COLO829 (cell line): ENCODE data around the gene GSG1L.

Experiments used
- DNase-seq: peaks from one replicate; pipeline ENCODE4 v3.0.0; 2012; ENCODE audit warnings: low spot score

GSG1L gene

DNA sequence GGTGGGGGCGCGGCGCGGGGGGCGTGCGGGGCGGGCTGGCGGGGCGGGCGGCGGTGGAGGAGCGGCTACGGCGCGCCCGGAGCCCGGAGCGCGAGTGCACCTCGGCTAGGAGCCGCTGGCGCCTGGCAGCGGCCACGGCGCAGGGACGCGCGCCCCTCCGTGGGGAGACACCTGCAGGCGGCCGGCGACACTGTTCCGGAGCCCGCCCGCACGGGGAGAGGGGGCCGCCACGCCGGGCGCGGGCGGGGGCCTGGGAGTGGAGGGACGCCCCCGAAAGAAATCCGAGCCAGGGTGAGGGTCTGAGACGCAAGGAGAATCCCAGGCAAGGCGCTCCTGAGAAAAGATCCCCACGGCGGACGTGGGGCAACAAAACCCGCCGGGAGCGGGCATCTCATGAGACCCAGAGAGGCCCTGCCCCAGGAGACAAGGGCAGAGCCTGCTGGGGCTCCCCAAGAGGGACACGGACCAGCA is at the start of gene GSG1L:
GSG1L (minus strand) TSS at position 124 of the 471 bp plus-strand sequence. CDS start 290 bp downstream, outside the sequence.
- DNase-seq: no peak

DNA sequence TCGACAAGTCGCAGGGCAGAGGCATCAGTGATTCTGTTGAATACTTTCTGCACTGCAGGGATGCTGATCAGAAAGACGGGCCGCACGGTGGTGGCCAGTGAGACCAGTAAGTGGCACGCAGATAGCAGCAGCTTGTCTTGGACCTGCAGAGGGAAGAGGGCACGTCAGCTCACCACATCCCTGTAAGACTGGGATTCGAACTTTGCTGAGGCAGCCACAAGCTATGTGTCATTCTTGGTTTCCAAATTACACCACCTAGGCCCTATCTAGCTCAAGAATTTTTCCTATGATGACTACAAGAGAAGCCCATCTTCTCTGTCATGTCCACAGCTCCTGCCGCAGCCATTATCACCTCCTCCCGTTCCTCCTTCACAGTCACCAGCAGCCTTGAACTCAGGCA is 49.4 kb upstream of the GSG1L start:
- DNase-seq: no peak

DNA sequence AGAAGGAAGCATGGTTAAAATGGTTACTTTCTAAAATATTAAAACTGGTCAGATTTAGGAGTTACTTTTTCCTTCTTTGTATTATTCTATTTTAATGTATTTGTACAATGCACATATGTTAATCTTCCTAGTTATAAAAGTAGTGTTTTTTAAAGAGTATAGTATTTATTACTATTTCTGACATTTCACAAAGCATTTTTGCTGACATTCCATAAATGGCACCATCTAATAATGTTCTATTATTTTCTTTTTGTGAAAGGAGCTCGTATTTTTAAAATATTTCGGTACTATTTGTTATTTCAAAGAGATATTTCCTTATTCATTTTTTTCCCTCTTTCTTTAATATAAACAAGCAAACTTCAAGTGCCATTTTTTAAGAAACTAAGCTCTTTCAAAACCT is 47.5 kb upstream of the GSG1L start:
- no peak for DNase-seq

DNA sequence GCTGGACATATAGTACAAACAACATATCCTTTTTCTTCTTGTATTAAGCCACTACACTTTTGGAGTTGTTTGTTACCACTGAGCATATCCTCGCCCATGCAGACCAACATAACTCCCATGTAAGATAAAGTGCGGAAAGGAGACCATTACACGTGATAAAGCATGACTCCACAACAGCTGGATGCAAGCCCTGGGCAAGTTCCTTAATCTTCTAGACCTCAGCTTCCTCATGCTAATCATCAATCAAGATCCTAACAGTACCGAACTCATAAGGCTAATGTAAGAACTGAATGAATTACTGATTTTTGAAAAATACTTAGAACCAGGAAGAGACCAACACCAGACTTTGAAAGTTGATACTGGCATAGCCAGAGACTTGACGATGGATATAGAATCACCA is 47.0 kb upstream of the GSG1L start:
- no peak for DNase-seq

DNA sequence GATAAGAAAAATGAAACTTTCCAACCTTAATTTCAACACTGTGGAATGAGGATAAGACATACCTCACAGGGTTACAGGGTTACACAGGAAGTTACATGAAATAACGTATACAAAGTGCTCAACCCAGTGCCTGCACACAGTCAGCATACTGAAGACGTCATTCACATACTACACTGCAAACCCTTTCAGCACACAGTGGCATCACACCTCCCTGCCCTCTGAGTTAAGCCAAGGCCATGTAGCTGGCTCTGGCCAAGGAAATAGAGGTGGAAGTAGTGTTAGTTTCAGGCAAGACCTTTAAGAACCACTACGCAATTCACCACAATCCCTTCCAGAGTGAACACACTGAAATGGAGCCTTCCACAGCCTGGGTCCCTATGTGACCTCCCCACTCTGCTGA is 46.6 kb upstream of the GSG1L start:
- no peak for DNase-seq

DNA sequence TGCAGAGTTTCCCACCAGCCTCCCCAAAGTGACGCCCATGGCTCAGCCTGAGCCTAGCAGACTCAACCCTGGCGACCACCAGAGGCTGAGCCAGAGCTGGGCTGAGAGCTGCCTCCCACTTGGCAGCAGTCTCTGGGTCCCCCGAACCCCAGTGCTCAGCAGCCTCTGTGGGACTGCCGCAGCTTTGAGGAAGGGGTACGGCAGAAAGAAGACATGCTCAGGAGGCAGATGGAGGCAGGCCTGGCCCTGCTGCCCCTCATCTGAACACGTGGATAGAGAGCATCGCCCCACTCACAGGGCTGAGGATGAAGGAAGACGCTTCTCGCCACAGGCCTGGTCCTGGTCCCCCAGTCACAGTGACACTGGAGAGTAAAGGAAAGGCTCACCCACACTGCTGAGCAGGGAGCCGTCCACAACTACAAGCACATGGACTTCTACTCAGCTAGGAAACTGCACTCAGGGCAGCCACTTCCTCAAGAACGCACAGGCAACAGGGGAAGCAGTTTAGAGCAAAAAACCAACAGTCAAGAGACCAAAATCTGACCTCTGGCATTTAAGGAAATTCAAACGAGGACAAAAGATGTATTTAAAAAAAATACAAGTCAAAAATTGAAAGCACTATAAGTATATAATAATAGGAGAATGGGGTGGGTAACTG is 45.2 kb upstream of the GSG1L start:
- DNase-seq: no peak

DNA sequence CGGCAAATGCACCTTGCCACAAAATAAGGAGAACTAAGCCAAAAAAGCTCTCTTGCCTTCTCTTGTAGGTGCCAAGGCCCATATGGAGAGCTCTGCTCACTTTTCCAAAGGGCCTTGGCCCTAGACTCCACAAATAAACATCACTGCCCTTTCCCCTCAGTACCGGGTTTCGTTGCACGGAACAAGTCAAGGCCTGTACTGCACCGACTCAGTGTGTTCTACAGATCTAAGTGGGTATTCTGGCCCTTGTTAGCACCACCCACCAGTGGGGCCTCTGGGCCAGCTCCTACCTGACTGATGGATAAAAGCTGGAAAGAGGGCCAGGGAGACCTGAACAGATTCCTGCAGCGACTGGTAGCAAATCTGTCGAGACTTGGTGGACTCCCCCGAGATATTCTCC is 43.7 kb upstream of the GSG1L start:
- no peak for DNase-seq

DNA sequence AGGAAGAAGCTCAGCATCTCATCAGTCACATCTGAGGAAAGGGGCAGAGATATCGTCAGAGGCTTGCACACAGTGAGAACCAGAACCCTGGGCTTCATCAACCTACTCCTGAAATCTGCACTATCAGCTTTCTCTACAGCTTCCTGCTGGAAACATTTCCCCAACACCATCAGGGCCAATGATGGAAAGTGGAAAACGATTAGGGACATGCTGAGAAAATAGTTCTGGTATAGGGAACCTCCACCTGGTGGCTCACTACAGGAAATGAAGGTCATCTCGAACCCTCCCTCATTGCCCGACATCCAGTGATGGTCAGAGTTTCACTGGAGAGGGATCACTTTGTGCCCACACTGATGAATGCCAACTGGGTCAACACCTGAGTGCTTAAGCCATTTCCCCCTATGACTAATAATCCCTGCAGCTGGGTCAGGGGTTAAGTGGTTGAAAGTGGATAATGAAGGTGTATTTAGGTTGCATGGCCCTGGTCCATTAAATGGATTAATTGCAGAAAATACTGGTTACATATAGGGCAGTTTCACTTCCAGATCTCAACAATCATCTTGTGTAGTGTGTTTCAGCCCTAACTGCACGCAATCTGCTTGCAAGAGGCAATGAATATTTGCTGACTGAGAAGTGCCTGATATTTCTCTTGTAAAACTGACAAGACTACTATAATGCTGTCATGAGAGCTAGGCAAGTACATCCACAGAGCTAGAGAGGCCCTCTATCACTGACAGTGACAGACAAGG is 43.1 kb upstream of the GSG1L start:
- DNase-seq: no peak

DNA sequence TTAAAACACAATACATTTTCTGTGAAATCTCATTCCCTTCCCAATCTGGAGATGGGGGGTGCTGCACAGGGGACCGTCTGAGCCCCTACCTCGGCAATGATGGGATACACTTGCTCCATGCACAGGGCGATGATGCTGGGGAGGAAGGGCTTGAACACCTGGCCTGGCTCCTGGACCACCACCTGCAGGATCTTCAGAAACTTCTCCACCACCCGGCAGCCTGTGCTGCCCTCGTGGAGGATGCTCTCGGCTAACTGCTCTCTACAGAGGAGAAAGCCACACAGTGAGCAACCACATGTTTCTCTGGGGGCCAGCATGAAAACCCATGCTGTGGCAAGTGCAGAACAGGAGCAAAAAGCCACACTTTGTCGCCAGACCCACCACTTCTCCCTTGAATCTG is 42.4 kb upstream of the GSG1L start:
- no peak for DNase-seq

DNA sequence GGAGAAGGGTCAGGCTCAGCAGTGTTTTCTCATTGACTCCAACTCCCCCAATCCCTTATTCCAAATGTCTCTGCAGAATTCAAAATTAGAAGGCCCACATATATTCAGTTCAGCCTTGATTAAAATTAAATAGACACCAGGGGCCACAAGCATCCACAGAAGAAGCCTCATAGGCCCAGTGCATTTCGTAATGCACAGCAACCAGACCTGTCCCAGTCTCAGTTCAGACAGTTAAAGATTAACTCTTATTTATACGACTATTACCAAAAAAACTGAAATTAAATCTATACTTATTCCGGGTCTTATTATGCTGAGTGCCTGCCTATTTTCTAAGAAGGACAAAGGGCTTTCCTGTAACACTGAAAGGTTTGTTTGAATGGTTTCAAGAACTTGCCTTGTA is 41.8 kb upstream of the GSG1L start:
- no peak for DNase-seq

DNA sequence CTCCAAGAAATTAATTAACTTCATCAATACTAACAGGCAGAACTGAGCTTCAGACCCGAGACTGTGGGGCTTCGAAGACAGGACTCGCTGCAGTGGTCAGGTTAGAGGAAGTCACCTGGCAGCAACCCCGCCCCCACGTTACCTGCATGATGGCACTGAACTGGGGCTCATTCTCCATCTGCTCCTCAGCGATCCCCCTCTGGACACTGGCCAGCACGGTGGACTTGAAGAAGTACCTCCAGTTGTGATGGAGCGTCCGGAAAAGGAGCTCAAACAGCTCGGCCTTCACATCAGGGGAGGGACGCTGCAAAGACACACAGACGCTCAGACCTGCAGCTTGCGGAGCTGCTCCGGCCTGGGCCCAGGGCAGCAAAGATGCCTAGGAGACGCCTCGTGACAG is 40.9 kb upstream of the GSG1L start:
- DNase-seq: no peak

DNA sequence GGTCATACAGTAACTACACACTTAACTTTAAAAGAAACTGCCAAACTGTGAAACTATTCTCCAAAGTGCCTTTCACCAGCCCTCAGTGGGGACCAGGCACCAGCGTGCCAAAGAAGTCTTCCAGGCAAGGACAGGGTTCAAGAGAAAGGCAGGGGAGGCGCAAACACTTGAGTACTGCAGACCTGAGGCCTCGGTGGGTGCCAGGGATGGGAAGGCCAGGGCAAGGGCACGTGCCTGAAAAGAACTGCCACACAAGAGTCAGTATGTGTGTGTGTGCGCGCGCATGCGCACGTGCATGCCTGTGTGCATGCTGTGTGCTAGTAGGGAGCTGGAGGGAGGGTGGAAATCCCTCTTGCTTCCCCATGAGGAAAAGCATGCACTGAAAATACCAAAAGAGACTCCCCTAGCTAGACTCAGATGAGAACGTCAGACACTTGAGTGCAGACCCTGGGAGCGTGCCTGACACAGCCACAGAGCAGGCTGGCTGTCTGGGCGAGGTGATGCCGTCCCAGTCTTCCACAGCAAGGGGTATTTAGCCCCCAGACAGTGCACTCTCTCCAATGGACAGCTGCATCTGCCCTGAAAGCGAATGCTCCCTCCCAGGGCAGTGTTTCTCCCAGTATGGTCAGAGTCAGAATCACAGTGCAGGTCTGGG is 40.1 kb upstream of the GSG1L start:
- no peak for DNase-seq

DNA sequence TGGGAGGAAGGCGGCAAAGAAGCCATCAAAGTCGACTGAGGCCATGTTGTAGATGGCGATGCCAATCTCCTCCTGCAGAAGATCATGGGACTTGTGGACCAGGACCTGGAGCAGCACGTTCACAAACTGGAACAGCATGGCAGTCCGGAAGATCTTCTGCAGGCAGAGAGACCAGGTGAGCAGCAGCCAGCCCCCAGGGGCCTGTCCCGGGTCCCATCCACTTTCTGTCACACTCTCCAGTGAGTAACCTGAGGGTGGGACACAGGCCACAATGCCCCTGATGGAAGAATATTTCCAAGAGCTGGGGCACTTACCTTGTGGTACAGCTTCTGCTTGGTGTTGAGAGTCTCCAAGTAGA is 38.0 kb upstream of the GSG1L start:
- no peak for DNase-seq

DNA sequence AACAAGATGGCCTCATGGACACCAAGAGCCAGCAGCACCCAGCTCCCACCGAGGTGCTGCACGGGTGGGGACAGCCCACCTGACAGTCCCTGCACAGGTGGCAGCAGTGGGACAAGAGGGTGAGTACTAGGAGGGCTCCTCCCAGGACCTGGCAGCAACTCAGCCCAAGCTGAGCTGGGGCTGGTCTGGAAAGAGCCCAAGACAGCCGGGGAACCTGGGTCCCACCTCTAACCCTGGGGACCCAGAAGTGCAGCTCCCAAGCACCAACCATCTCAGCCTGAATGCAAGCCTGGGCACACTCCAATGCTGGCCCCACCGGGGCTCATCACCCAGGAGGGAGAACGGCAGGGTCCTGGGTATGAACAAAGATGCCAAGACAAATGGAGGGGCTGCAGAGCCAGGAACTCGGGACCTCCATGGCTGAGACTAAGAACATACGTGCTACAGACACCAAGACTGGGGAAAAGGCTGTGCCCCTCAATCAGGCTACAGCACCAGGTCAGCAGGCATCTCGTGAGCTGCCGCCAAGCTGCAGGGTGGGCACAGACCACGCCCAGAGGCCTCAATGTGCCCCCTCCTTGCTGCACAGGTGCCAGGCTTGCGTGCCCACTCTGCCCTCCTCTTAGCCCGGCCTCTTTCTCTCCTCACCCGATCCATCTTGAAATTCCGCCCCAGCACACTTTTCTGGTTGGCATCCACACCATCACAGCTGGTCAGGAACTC is 37.5 kb upstream of the GSG1L start:
- no peak for DNase-seq

DNA sequence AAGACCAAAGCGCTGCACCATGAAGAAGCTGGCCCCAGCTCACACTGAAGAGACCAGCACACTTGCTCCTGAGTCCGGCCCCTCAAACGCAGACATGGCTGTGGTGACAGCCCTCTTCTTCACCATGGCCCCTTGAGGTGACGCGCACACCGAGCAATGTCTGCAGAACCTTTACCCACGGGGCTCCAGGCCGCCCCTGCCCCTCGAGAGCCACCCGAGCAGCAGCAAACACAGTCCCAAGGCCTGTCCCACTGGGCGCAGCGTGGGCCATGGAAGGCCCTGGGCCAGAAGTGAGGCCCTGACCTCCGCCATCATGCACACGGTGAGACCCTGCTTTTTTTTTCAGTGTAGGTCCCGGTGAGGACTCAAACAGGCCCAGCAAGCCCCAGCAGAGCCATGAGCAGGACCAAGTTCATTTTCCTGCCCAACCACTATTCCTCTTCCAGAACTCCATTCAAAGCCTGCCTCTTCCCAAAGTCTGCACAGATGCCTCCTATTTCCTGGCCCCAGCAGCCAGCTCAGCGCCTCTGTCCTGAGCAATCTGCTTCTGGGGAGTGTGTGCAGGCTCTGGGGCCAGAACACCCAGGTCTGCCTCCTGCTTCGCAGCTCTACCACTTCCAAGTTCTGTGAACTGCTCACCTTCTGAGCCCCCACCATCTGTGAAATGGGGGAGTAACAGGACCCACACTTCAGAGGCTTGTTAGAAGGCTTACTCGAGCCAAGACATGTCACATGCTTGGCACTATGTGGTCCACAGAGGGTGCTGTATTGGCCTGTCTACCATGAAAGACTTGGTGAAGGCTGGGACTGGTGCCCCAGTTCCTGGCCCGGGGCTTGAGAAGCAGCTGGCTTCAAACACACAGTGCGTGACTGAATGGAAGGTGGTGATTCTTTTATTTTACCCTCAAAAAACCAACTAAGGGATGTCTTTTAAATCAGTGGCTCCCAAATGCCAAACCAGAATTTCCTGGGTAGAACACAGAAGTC is 35.7 kb upstream of the GSG1L start:
- no peak for DNase-seq

DNA sequence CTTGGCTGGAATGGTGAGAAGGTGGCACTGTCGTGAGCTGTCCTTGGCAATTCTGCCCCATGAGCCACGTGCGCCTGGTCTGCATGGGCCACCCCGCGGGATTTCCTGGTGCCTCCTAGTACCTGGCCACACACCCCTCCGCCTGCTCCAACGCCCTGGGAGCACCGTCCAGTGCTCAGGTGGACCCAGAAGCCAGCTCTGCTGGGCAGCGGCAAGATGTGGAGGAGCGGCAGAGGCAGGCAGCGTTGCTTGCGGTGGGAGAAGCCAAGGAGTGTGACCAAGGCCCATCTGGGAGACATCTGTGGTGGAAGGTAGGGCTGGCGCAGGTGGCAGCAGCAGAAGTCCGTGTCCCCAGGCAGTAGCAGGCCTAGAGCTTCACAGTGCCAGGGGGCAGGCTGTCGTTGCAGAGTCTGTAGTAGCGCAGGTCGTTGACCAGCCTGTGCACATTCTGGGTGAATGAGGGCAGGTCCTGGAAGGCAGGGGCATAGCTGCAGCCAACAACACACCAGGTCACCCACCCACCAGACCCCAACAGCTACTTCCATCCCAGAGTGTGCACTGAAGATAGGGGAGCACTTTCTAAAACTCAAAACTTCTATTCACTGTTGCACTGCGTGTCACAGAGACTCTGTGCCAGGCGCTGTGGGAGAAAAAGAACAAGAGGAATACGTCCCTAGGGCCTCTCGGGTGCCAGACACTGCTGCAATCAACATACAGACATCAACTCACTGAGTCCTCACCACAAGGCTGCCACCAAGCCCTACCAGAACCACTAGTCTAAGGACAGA is 34.9 kb upstream of the GSG1L start:
- no peak for DNase-seq

DNA sequence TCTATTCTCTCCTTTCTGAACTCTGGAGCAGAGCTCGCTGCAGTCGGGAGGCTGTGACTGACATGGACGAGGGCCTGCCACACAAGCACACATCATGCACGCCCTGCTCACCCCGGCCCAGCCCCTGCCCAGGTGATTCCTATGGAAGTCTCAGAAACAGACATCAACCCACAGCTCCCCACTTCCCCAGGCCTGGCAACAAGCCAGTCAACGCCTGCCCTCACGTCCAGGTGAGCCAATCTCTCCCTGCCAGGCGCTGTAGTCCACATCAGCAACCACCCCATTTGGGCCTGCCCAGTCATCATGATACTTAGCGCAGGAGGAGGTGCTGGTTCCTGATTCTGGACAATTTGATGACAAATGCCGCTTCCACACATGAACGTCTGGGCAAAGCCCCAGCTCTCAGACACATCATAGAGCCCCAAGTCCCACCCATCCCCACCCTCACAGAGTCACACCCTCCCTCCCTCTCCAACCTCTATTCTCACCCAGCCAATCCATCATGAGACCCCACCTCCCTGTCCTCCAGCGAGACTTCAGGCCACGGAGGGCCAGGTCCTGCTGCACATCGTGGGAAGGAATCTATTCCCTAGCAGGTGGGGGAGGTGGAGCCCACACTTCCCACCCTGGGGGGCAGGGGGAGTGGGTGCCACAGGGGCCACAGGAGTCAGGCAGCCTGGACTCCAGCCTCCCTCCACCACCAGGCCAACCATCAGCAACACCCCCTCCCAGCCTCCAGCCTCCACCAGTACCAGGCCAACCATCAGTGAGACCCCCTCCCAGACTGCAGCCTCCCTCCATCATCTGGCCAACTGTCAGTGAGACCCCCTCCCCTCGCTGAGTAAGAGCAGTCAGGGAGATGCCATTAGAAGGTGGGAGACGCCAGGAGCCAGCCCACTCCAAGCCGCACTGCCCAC is 33.7 kb upstream of the GSG1L start:
- no peak for DNase-seq

DNA sequence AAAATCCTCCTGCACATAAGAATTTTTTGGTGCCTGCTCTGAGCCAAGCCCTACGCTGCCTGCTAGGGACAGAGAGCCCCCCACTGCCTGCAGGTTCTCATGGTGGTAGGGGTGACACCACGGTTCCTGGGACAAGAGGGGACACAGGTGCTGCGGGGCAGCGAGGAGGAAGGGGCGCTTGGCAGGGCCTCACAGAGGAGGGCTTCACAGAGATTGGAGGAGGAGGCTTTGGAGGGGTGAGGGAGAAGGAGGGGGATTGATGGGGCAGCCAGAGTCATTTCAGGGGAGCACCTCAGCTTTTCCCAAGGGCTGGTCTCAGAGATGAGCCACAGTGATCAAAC is 29.8 kb upstream of the GSG1L start:
- DNase-seq: no peak

DNA sequence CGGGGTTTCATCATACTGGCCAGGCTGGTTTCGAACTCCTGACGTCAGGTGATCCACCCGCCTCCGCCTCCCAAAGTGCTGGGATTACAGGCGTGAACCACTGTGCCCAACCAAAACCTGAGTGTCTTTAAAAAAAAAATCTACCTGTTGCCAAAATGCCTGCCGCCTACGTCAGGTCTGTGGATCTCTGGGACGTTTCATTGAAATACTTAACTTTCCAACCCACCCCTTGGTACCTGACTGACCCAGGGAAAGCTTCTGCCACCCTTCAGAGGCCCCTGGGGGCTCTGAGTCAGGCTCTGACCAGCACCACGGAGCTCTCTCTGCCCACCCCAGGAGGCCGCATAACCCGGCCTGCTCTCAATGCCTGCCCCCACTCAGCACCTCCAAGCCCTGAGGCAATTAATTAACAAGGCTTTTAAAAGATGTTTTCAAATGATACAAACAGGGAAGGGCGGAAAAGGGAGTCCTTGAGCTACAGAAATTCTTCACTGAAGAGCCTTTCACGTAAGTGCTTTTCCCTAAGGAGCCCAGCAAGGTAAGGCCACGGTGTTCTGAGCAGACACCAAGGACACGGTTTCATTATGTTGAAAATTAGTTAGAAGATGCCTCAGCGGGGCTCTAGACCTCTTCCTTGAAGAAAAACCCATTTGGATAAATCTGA is 29.3 kb upstream of the GSG1L start:
- no peak for DNase-seq
